ENCODE results near the gene CCNJ.

DNA sequence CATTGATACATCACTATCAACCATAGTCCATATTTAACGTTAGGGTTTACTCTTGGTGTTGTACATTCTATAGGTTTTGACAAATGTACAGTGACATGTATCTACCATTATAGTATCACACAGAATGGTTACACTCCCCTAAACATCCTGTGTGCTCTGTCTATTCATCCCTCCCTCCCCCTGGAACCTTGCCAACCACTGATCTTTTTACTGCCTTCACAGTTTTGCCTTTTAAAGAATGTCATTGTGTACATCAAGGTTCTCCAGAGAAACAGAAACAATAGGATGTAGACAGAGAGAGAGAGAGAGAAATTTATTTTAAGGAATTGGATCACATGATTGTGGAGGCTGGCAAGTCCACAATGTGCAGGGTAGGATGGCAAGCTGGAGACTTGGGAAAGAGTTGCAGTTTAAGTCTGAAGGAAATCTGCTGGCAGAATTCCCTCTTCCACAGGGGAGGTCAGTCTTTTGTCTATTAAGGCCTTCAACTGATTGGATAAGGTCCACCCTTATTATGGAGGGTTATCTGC is 45.1 kb upstream of the CCNJ start:
- TF ChIP-seq, protein P1, sequence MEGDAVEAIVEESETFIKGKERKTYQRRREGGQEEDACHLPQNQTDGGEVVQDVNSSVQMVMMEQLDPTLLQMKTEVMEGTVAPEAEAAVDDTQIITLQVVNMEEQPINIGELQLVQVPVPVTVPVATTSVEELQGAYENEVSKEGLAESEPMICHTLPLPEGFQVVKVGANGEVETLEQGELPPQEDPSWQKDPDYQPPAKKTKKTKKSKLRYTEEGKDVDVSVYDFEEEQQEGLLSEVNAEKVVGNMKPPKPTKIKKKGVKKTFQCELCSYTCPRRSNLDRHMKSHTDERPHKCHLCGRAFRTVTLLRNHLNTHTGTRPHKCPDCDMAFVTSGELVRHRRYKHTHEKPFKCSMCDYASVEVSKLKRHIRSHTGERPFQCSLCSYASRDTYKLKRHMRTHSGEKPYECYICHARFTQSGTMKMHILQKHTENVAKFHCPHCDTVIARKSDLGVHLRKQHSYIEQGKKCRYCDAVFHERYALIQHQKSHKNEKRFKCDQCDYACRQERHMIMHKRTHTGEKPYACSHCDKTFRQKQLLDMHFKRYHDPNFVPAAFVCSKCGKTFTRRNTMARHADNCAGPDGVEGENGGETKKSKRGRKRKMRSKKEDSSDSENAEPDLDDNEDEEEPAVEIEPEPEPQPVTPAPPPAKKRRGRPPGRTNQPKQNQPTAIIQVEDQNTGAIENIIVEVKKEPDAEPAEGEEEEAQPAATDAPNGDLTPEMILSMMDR (conservative IDR thresholded peaks at IDR 0.05; ENCODE audit: low read depth, low read length), result no peak
- TF ChIP-seq EZH2 (IDR thresholded peaks at IDR 0.05; ENCODE audit: borderline replicate concordance, low read depth, low read length, poor library complexity, severe bottlenecking), result no peak

Data from A673 (cell line).